Activated T-cell treated with anti-CD3 and anti-CD28 coated beads, Interleukin-2, amount 50 U/mL, for 24 hours (primary cell): Measurements from ENCODE around the gene HOXC13.

Experiments used
- DNase-seq: peaks from one replicate; pipeline ENCODE4 v3.0.0-alpha.2; 2020
- H3K27ac Mint-ChIP-seq: 2 replicates; pipeline ENCODE4 v1.8.0; 2020; ENCODE audit warnings: mild to moderate bottlenecking, mixed read lengths
- H3K27me3 Mint-ChIP-seq: 2 replicates; pipeline ENCODE4 v1.8.0; 2020; ENCODE audit warnings: mixed read lengths
- H3K36me3 Mint-ChIP-seq: 2 replicates; pipeline ENCODE4 v1.8.0; 2020; ENCODE audit warnings: low read depth, mixed read lengths
- H3K4me1 Mint-ChIP-seq: 2 replicates; pipeline ENCODE4 v1.8.0; 2020; ENCODE audit warnings: low read depth, mixed read lengths
- H3K4me3 Mint-ChIP-seq: 2 replicates; pipeline ENCODE4 v1.8.0; 2020; ENCODE audit warnings: mild to moderate bottlenecking, moderate library complexity, mixed read lengths
- H3K9me3 Mint-ChIP-seq: 2 replicates; pipeline ENCODE4 v1.8.0; 2020; ENCODE audit warnings: mixed read lengths

HOXC13 gene

GRCh38 chr12:53995002-53995377, 56.4 kb downstream of the HOXC13 start:
- H3K4me1 Mint-ChIP-seq: peaks cover 38% of the 10 kb centered on the region
- H3K27me3 Mint-ChIP-seq: peaks cover 100% of the 10 kb centered on the region
- H3K4me3 Mint-ChIP-seq: peak overlapping the region; percentile 74
- H3K27ac Mint-ChIP-seq: no peak overlapping the region
- H3K36me3 Mint-ChIP-seq: no peaks in the 10 kb centered on the region
- H3K9me3 Mint-ChIP-seq: no peaks in the 10 kb centered on the region
- DNase-seq: no peak

- no peak overlapping the region for H3K27ac Mint-ChIP-seq
- no peaks in the 10 kb centered on the region for H3K36me3 Mint-ChIP-seq
These were observed 57.0 kb downstream of the HOXC13 start for GRCh38 chr12:53995378-53996239.

More at GRCh38 chr12:53995378-53996239, 57.0 kb downstream of the HOXC13 start:
- H3K9me3 Mint-ChIP-seq: no peaks in the 10 kb centered on the region
- H3K27me3 Mint-ChIP-seq: peaks cover 100% of the 10 kb centered on the region
- DNase-seq: no peak
- H3K4me3 Mint-ChIP-seq: peak overlapping the region; percentile 74
- peaks cover 38% of the 10 kb centered on the region for H3K4me1 Mint-ChIP-seq
